BE2C (cell line): ENCODE results near the gene OPRD1.

Experiments used
- DNase-seq: peaks from one replicate; pipeline ENCODE4 v3.0.0-alpha.2; 2020
- H3K27me3 ChIP-seq: fragments of 250-450 bp; sonication (Bioruptor Pico); 2 replicates; pipeline ENCODE4 v1.5.1; 2020; ENCODE audit warnings: mild to moderate bottlenecking
- H3K36me3 ChIP-seq: fragments of 250-450 bp; sonication (Bioruptor Pico); 2 replicates; pipeline ENCODE4 v1.5.1; 2020; ENCODE audit warnings: mild to moderate bottlenecking
- H3K4me1 ChIP-seq: fragments of 250-450 bp; sonication (Bioruptor Pico); 2 replicates; pipeline ENCODE4 v1.5.1; 2020
- H3K4me3 ChIP-seq: 2 replicates; pipeline ENCODE4 v1.5.1; 2011; ENCODE audit warnings: low read depth, low read length
- H3K9me3 ChIP-seq: fragments of 250-450 bp; sonication (Bioruptor Pico); 2 replicates; pipeline ENCODE4 v1.5.1; 2020
- CTCF ChIP-seq: IDR thresholded peaks from 2 replicates; pipeline ENCODE4 v1.5.1; 2012; ENCODE audit warnings: mild to moderate bottlenecking, low read depth, low read length

OPRD1 gene

DNA sequence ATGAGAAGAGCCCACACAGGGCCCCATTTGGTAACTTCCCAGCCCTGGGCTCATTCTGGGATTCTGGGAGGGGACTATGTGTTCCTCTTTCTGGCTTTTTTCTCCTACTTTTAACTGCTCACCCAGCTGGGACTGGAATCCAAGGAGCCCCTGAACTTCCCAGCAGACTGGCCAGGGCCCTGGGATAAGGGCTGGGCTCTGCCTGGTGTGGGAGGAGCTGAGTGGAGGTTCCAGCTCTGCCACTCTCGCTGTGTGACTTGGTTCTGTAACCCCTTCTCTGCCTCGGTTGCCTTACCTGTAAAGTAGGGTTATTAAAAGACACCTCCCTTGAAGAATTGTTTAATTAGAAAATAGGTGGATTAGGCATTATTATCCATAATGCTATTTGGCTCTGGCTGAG lies 82.8 kb downstream of the OPRD1 start:
- no peak for DNase-seq
- H3K36me3 ChIP-seq: no peaks in the 10 kb centered on the region
- no peaks in the 10 kb centered on the region for H3K27me3 ChIP-seq
- no peaks in the 10 kb centered on the region for H3K4me1 ChIP-seq
- no peak for TF ChIP-seq CTCF
- H3K4me3 ChIP-seq: no peak overlapping the region
- H3K9me3 ChIP-seq: no peaks in the 10 kb centered on the region

DNA sequence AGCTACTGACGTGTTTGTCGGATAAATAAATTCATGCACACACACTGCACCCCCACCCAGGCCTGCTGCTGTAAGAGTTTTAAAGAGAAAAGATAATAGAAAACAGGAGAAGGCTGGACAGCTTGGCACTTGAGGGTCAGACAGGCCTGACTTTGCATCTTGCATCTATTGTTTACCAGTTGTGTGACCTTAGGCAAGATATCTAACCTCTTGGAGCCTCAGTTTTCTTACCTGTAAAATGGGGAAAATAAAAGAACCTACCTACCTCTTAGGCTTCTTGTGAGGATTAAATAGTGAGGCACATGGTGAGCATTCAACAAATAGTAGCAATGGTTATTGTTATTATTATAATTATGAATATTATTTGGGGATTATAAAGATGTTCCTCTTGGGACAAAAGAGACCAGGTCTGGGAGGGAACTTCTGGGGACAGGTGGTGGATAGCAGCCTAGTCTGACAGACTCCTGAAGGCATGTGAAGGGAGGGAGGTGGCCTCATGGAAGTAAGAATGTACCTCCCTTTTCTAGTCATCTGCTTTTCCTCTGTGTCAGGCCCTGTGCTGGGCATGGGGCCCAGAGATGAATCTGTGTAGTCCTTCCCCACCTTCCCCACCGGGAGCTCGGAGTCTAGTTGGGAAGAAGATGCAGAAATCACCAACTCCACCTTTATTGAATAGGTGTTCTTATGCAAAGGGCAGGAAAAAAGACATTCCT lies 84.1 kb downstream of the OPRD1 start:
- no peak for DNase-seq

GRCh38 chr1:28896609-28896986 lies 84.6 kb downstream of the OPRD1 start:
- no peaks in the 10 kb centered on the region for H3K4me1 ChIP-seq
- DNase-seq: no peak
- no peaks in the 10 kb centered on the region for H3K9me3 ChIP-seq
- H3K4me3 ChIP-seq: no peak overlapping the region
- no peaks in the 10 kb centered on the region for H3K27me3 ChIP-seq
- no peaks in the 10 kb centered on the region for H3K36me3 ChIP-seq
- no peak for TF ChIP-seq CTCF

More for the DNA sequence above, 84.1 kb downstream of the OPRD1 start:
- TF ChIP-seq CTCF: no peak
- Histone ChIP-seq H3K27me3 (no peaks in the 10 kb centered on the region), H3K4me3 (no peak overlapping the region), H3K9me3 (no peaks in the 10 kb centered on the region), H3K4me1 (no peaks in the 10 kb centered on the region), H3K36me3 (no peaks in the 10 kb centered on the region)

DNA sequence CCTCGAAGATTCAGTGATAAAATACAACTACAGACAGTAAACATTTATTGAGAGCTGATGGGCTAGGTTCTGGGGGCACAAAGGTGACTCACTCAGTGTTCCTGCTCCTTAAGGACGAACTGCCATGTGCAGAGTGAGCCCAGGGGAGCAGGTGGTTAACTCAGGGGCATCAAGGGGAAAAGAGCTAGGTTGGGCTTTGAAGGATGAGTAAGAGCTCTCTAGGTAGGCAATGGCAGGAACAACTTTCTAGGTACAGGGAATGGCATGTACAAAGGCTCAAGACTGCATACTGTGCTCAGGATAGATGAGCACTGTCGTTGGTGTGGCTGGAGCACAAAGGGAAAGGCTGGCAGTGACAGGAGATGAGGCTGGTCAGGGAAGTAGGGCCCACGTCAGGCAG lies 85.8 kb downstream of the OPRD1 start:
- no peak overlapping the region for H3K4me3 ChIP-seq
- H3K4me1 ChIP-seq: no peaks in the 10 kb centered on the region
- H3K27me3 ChIP-seq: no peaks in the 10 kb centered on the region
- DNase-seq: no peak
- no peak for TF ChIP-seq CTCF
- no peaks in the 10 kb centered on the region for H3K36me3 ChIP-seq
- no peaks in the 10 kb centered on the region for H3K9me3 ChIP-seq

DNA sequence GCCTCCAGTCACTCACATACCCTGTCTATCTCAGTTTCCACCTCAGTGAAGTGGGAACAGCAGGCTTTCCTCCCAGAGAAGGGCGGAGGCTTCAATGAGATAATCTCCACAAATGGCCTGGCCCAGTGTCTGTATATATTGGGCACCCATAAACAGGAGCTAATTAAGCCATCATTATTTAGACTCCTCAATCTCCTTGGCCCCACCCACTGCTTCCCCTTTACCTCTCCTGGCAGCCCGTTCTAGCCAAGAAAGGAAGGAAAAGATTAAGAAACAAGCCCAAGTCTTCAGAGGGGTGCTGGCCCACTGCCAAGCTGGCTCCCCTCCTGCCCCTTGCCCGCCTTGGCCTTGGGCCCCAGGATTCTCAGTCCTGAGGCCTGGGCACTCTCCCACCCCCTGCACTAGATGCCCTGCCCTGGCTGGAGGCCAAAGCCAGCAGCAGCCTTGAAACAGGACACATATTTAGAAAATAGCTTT lies 86.5 kb downstream of the OPRD1 start:
- peak; percentile 22 for DNase-seq
- Histone ChIP-seq H3K4me1 (no peaks in the 10 kb centered on the region), H3K36me3 (no peaks in the 10 kb centered on the region), H3K9me3 (no peaks in the 10 kb centered on the region), H3K27me3 (no peaks in the 10 kb centered on the region), H3K4me3 (no peak overlapping the region)
- TF ChIP-seq CTCF: no peak

- no peak for TF ChIP-seq CTCF
- Histone ChIP-seq H3K4me3 (no peak overlapping the region), H3K36me3 (no peaks in the 10 kb centered on the region), H3K27me3 (no peaks in the 10 kb centered on the region), H3K9me3 (no peaks in the 10 kb centered on the region), H3K4me1 (no peaks in the 10 kb centered on the region)
- DNase-seq: no peak
Measured at GRCh38 chr1:28899267-28899666, 87.3 kb downstream of the OPRD1 start.
